ENCODE data around the gene ATP5F1B.
"Not testable (repeated sequence)": the region's sequence is repeated elsewhere in the genome, so short reads cannot be mapped to it uniquely, and the experiment has no call there.

ATP5F1B gene

GRCh38 chr12:56645717-56646446 lies at the start of gene ATP5F1B:
Gene ATP5F1B (minus strand): TSS chr12:56645984. CDS start chr12:56645963, 21 bp downstream.
- peak; percentile 100 for DNase-seq (ENCODE audit: low read depth)

- DNase-seq (ENCODE audit: low read depth) = no peak
Measured at GRCh38 chr12:56694161-56694560, 48.4 kb upstream of the ATP5F1B start.

DNA sequence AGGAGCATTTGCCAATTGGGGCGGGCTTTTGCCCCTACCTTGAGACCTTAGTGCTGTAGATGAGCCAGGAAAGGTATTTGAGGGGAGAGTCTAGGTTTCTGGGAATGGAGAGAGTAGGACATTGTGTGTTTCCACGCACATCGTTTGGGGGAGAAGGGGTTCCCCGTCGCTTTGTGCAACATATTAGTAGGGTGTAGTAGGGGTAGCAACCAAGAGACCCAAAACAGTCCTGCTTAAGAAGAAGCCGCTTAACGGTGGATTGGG lies 43.0 kb upstream of the ATP5F1B start:
- DNase-seq (ENCODE audit: low read depth) = no peak

DNA sequence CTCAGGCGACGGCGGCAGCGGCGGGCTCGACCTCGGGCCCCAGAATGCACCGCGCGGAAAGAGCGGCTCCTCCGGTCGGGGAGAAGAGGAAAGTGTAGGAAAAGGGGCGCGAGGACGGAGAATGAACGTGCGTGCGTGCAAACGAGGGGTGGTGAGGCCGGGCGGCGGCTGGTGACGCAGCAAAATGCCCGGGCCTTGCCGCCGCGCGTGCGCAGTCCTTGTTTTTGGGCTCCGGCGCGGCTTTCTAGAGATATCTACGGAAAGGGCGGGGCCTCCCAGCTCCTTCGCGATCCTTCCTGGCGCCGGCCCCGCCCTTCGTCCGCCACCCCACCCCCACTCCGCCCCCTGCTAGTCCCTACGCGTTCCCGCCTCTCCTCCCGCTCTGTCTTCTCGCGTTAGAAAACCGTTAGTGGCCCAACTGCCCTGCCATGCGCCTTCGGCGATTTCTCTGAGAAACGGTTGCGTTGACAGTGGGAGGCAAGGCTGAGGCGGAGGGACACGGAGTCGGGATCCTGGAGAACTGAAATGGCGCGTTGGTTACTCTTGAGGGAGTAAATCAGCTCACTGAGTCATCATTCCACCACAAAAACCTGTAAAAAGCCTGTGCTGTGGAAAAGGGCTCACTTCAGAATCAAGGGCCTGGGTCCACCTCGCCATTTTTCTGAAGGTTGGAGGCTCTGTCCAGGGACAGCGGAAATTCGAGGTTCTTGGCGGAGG lies 42.5 kb upstream of the ATP5F1B start, which contains the start of gene PTGES3:
TSS of gene PTGES3 (minus strand) at position 156 of the 717 bp plus-strand sequence. CDS start 285 bp downstream, outside the sequence.
- peak; percentile 94 for DNase-seq (ENCODE audit: low read depth)

DNA sequence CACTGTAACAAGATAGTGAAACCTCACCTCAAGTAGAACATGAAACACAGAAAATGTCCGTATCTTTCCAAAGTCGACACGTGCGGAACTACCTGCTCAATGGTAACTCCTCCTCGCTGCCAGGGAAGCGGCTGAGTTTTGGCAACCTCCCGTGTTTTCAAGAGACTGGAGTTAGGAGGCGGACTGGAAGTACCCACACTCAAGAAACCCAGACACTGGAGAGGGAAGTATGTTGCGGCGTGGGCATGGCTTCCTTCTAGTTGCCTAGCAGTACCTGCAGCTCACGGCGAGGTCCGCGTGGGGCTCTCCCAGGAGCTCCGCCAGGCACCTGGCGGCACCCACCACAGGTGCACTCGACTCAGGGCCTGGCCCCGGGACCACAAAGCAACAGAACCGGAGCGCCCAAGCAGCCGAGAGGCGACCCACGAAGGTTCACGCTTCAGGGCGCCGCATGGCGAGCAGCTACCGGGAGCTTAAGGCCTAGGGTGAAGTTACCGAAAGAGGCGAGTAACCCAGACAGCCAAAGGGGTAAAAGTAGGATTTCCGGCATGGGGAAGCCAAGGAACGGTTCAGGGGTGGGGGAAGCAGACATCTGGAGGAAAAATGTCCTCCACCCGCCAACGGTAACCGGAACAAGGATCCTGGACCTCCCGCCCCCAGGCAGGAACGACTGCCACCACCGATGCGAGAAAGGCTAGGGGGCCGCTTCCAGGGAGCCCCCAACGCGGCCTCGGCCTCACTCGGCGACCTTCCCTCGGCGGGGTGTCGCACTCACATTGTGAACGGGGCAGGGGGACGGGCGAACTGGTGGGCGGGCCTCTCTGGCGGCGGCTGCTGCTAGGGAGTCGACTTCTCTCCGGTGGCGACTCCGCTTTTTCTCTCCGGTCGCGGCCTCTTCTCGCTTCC lies 41.7 kb upstream of the ATP5F1B start:
- DNase-seq (ENCODE audit: low read depth) = no peak

- DNase-seq (ENCODE audit: low read depth) = no peak
Measured at GRCh38 chr12:56684745-56685359, 39.1 kb upstream of the ATP5F1B start.

GRCh38 chr12:56682323-56682722 lies 36.5 kb upstream of the ATP5F1B start:
- no peak for DNase-seq (ENCODE audit: low read depth)

DNA sequence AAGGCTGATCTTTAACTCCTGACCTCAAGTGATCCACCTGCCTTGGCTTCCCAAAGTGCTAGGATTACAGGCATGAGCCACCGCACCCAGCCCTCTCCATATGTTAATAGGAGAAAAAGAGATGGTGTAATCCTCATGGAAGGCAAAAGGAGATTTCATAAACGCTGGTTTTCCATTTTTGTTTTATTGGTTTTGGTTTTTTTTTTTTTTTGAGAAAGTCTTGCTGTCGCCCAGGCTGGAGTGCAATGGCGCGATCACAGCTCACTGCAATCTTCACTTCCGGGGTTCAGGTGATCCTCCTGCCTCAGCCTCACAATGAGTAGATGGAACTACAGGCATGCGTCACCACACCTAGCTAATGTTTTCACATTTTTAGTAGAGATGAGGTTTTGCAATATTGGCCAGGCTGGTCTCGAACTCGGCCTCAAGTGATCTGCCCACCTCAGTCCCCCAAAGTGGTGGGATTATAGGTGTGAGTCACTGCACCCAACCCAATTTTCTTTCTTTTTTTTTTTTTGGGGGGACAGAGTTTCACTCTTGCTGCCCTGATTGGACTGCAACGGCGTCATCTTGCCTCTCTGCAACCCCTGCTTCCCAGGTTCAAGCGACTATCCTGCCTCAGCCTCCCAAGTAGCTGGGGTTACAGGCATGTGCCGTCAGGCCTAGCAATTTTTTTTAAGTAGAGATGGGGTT lies 34.2 kb upstream of the ATP5F1B start:
- DNase-seq (ENCODE audit: low read depth) = no peak

GRCh38 chr12:56678852-56679251 lies 33.1 kb upstream of the ATP5F1B start:
- DNase-seq (ENCODE audit: low read depth) = no peak

- DNase-seq (ENCODE audit: low read depth) = no peak
Measured at GRCh38 chr12:56677680-56678079, 31.9 kb upstream of the ATP5F1B start.

GRCh38 chr12:56676851-56677580 lies 31.2 kb upstream of the ATP5F1B start:
- no peak for DNase-seq (ENCODE audit: low read depth)

DNA sequence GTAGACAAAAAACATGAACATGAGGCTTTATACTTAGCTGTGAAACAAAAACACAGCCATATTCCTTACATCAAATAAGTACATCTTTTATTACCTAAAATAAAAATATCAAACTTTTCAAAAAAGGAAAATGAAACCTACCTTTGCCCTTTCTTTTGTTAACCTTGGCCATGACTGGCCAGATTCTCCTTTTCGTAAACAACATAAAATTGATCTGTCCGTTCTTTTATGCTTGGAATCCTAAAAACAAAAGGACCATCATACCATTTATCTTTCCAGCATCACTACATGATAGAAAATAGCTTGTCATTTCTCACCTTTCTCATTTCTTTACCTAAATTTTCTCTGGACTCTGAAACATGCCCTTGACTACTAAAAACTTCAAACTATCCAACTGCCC lies 25.8 kb upstream of the ATP5F1B start:
- DNase-seq (ENCODE audit: low read depth) = no peak

DNA sequence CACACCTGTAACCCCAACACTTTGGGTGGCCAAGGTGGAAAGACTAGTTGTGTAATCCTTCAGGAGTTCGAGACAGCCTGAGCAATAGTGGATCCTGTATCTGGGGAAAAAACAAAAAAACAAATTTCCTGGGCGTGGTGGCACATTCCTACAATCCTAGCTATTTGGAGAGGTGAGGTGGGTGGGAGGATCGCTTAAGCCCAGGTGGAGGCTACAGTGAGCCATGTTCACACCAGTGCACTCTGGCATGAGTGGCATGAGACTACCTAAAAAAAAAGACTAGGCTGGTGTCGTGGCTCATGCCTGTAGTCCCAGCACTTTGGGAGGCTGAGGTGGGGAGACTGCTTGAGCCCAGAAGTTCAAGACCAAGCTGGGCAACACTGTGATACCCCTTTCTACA lies 25.1 kb upstream of the ATP5F1B start:
- no peak for DNase-seq (ENCODE audit: low read depth)

DNA sequence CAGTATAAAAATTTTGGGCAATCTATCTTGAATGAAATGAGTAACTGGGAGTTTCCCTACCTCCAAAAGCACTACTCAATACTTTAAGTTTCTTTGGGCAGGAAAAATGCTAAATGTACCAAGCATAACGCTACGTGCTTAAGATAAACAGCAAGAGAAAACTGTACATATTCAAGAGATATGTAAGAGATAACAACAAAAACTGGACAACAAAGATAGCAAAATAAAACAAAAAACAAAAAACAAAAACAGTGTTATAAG lies 22.3 kb upstream of the ATP5F1B start:
- no peak for DNase-seq (ENCODE audit: low read depth)

DNA sequence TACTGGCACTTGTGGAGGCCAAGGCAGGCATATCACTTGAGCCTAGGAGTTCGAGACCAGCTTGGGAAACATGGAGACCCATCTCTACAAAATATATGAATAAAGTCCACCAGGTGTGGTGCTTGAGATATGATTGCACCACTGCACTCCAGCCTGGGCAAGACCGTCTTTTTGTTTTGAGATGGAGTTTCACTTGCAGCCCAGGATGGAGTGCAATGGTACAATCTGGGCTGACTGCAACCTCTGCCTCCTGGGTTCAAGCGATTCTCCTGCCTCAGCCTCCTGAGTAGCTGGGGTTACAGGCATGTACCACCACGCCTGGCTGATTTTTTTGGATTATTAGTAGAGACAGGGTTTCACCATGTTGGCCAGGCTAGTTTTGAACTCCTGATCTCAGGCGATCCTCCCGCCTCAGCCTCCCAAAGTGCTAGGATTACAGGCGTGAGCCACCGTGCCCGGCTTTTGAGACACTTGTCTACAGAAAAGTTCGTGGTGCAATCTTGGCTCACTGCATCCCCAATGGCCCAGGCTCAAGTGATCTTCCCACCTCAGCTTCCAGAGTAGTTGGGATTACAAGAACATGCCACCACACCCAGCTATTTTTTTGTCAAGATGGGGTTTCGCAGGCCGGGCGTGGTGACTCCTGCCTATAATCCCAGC lies 16.3 kb upstream of the ATP5F1B start:
- no peak for DNase-seq (ENCODE audit: low read depth)

- no peak for DNase-seq (ENCODE audit: low read depth)
Measured at GRCh38 chr12:56661560-56661959, 15.8 kb upstream of the ATP5F1B start.

DNA sequence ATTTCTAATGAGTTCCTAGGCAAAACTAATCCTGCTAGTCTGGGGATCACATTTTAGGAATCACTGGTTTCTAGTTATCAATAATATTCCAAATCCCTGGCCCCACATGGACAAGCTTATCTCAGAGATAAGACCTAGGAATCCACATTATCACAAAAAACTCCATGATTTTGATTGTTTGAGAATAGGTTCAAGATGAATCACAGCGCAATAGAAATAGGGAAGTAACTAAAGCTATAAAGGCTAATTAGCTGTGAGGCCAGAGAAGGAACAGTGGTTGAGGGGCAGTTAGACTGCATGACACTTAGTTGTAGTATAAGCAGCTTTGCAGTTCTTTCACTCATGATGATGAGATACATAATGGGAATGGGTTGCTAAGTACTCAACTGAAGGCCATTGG lies 13.1 kb upstream of the ATP5F1B start:
- DNase-seq (ENCODE audit: low read depth) = no peak

DNA sequence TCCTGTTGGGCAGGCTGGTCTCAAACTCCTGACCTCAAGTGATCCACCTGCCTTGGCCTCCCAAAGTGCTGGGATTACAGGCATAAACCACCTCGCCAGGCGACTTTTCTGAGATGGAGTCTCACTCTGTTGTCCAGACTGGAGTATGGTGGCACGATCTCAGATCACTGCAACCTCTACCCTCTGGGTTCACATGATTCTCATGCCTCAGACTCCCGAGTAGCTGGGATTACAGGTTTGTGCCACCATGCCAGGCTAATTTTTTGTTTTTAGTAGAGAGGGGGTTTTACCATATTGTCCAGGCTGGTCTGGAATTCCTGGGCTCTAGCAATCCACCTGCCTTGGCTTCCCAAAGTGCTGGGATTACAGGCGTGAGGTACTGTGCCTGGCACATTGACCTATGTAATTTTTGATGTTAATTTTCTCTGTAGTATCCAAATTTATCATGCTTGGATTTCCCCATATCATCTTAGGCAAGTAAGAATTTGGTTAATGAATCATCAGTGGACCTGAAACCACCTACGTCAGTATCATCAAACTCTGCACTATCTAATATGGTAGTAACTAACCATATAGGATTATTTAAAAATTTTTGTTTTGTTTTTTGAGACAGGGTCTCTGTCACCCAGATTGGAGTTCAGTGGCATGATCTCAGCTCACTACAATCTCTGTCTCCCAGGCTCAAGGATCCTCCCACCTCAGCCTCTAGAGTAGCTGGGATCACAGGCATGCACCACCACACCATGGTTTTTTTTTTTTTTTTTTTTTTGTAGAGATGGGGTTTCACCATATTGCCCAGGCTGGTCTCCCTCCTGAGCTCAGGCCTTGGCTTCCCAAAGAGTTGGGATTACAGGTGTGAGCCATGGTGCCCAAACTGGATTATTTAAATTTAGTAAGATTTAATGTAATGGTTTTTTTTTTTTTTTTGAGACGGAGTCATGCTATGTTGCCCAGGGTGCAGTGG lies 11.9 kb upstream of the ATP5F1B start:
- DNase-seq (ENCODE audit: low read depth) = no peak

DNA sequence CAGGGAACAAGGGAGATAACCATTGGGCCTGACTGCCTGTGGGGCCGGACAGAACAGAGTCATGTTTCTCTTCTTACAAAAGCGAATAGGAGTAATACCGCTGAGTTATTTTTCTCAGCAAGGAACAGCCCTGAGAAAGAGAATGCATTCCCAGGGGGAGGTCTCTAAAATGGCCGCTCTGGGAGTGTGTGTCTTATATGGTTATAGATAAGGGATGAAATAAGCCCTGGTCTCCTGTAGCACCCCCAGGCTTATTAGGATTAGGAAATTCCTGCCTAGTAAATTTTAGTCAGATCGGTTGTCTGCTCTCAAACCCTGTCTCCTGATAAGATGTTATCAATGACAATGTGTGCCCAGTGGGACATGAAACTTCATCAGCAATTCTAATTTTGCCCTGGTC lies 8.0 kb upstream of the ATP5F1B start:
- not testable (repeated sequence) for DNase-seq (ENCODE audit: low read depth)

DNA sequence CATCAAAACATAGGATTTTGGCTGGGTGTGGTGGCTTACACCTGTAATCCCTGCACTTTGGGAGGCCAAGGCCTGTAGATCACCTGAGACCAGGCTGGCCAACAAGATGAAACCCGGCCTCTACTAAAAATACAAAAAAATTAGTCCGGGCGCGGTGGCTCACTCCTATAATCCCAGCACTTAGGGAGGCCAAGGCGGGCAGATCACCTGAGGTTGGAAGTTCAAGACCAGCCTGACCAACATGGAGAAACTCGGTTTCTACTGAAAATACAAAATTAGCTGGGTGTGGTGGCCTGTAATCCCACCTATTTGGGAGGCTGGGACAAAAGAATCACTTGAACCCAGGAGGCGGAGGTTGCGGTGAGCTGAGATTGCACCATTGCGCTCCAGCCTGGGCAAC lies 2.2 kb upstream of the ATP5F1B start:
- not testable (repeated sequence) for DNase-seq (ENCODE audit: low read depth)

Measured in stromal cell of bone marrow (primary cell).